ENCODE data around the gene PIM2.

DNA sequence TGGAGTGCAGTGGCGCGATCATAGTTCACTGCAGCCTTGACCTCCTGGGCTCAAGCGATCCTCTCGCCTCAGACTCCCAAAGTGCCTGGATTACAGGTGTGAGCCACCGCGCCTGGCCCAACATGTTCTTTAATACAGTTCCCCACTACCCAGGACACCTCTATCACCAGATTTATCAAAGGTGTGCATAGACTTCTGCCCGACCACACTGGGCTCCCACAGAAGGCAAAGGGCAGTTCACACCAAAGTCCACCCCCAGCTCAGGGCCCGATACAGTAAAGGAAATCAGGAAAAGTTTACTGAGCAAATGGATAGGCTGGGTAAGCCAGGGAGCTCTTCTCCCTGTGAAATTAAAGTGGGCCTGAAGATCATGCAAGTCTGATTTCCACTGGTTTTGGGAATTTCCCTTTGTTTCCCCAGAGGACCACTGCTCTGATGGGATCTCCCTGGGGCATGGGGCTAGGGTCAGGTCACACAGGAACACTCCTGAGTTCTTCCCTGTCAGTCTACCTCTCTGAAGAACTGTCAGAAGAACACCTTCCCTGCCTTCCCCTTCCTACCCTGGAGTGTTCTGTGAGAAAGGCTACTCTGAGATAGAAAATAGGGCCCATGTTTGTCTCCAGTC, 17.7 kb upstream of the PIM2 start:
- TF ChIP-seq, protein P1, sequence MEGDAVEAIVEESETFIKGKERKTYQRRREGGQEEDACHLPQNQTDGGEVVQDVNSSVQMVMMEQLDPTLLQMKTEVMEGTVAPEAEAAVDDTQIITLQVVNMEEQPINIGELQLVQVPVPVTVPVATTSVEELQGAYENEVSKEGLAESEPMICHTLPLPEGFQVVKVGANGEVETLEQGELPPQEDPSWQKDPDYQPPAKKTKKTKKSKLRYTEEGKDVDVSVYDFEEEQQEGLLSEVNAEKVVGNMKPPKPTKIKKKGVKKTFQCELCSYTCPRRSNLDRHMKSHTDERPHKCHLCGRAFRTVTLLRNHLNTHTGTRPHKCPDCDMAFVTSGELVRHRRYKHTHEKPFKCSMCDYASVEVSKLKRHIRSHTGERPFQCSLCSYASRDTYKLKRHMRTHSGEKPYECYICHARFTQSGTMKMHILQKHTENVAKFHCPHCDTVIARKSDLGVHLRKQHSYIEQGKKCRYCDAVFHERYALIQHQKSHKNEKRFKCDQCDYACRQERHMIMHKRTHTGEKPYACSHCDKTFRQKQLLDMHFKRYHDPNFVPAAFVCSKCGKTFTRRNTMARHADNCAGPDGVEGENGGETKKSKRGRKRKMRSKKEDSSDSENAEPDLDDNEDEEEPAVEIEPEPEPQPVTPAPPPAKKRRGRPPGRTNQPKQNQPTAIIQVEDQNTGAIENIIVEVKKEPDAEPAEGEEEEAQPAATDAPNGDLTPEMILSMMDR (IDR thresholded peaks at IDR 0.05 in 4 of 5, conservative IDR thresholded peaks at IDR 0.05 in 1 of 5): no peak
- TF ChIP-seq POLR2A (IDR thresholded peaks at IDR 0.05): no peak
